ENCODE measurements around the gene SSTR5.

The SSTR5 gene

DNA sequence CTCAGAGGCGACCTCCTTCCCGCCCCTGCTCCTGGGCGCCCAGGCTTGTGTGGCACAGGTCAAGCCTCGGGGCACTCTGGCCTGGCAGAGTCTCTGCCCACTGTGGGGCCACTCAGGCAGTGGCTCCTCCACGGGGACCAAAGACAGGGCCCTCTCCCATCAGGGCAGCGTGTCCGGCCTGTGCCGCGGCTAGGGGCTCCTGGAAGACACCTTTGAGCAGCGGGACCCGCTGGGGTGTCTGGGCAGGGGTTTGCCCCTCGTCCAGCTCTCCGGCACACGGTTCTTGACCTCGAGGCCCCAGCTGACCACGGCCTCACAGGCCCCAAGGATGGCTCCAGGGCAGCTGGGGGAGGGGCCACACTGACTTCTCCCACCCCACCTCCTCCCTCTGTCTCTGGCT lies 24.7 kb upstream of the SSTR5 start:
- TF ChIP-seq, protein P1, sequence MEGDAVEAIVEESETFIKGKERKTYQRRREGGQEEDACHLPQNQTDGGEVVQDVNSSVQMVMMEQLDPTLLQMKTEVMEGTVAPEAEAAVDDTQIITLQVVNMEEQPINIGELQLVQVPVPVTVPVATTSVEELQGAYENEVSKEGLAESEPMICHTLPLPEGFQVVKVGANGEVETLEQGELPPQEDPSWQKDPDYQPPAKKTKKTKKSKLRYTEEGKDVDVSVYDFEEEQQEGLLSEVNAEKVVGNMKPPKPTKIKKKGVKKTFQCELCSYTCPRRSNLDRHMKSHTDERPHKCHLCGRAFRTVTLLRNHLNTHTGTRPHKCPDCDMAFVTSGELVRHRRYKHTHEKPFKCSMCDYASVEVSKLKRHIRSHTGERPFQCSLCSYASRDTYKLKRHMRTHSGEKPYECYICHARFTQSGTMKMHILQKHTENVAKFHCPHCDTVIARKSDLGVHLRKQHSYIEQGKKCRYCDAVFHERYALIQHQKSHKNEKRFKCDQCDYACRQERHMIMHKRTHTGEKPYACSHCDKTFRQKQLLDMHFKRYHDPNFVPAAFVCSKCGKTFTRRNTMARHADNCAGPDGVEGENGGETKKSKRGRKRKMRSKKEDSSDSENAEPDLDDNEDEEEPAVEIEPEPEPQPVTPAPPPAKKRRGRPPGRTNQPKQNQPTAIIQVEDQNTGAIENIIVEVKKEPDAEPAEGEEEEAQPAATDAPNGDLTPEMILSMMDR (IDR thresholded peaks at IDR 0.05; ENCODE audit: insufficient read depth, low read length, missing control alignments), result no peak
- CTCF ChIA-PET, result interaction anchor here (1.6 to 2.3 kb wide), 2 partner anchors 9 to 336 kb away, joined by 5 to 20 read pairs; no protein-coding TSS in a partner anchor
- no peak for DNase-seq (ENCODE audit: low read depth, low spot score)
- H3K4me3 ChIP-seq (ENCODE audit: low read depth, low read length), result no peak overlapping the region
- POLR2A ChIA-PET, result no interaction called here

DNA sequence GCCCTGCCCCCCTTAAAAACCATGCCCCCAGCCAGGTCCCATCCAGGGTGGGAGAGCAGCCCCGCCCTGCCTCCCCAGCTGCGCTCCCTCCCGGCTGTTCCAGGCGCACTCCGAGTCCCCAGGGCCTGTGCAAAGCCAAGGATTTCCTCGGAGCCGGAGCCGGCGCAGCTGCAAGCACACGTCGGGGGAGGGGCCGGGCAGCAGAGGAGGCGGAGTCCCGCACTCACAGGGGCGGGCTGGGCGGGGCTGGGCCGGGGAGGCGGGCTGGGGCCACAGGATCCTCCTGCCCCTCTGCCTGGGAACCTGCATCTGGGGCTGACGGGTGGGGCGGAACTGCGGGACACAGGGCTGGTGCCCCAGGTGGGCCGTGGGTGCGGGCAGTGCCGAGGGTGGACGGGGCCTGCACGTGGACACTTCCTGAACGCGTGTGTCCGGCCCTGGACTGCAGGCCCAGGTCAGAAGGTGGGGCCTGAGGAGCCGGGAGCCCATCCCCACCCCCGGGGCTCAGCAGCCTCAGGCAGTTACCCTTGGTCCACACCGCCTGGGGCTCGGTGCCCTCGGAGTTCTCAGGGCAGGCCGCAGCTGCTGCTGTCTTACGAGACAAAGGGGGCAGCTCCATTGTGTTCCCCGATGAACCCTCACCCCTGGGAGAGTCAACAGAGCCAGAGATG lies 24.0 kb upstream of the SSTR5 start:
- ChIA-PET POLR2A (no interaction called here), CTCF (interaction anchor here (1.6 to 2.3 kb wide), 2 partner anchors 8 to 336 kb away, joined by 5 to 20 read pairs; no protein-coding TSS in a partner anchor)
- no peak for DNase-seq (ENCODE audit: low read depth, low spot score)
- H3K4me3 ChIP-seq (ENCODE audit: low read depth, low read length), result no peak overlapping the region
- TF ChIP-seq, protein P1 (IDR thresholded peaks at IDR 0.05; ENCODE audit: insufficient read depth, low read length, missing control alignments), result no peak

DNA sequence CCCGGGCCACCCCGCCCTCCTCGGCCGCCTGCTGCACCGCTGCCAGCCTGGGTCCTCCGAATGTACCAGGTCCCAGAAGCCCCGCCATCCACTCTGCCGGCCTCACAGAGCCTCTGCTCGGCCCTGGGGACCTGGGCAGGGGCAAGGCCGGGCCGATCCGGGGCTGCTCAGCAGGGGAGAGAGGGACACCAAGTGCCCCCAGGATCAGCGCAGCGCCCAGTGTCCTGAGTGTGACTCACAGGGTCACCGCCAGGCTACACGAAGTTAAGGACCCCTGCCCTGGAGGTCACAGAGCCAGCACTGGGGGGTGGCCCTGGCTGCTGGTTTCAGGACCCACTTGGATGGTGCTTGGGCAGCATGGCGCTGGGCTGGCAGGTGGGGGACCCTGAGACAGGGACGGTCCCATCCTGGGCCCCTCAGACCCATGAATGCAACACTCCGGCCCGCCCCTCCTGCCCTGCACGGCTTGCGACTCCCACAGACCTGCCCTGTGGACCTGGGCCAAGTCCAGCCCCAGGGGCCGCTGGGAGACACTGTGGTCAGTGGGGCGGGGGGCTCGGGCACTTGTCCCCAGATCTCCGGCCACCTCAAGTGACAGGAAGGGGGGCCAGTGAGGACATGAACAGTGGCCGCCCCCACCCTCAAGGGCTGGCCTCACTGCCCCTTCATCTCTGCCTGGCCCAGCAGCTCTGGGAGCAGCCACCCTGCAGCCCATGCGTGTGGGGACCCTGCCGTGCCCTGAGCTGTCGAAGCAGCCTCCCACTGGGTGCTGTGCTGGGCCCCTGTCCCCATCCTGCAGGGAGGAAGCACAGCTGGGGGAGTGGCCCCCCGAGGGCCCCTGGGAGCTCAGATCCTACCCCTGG lies 23.2 kb upstream of the SSTR5 start:
- no peak for DNase-seq (ENCODE audit: low read depth, low spot score)
- TF ChIP-seq, protein P1 (IDR thresholded peaks at IDR 0.05; ENCODE audit: insufficient read depth, low read length, missing control alignments), result no peak
- H3K4me3 ChIP-seq (ENCODE audit: low read depth, low read length), result no peak overlapping the region
- CTCF ChIA-PET, result interaction anchor here (1.2 kb wide), 1 partner anchor 337 kb away, joined by 3 read pairs; no protein-coding TSS in a partner anchor
- POLR2A ChIA-PET, result no interaction called here

DNA sequence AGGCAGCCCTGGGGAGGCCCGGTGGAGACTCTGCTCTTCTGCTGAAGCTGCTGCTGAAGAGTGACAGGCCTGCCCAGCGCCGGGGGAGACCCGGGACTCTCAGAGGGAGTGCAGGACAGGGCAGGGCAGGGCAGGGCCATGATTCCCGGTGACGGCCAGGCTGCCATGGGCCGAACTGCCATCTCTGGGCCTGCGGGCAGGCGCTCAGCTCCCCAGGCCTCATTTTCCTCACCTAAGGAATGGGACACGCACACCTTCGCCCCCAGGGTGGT lies 22.6 kb upstream of the SSTR5 start:
- POLR2A ChIA-PET, result no interaction called here
- no peak overlapping the region for H3K4me3 ChIP-seq (ENCODE audit: low read depth, low read length)
- no peak for DNase-seq (ENCODE audit: low read depth, low spot score)
- CTCF ChIA-PET, result interaction anchor here (1.2 kb wide), 1 partner anchor 338 kb away, joined by 3 read pairs; no protein-coding TSS in a partner anchor
- TF ChIP-seq, protein P1 (IDR thresholded peaks at IDR 0.05; ENCODE audit: insufficient read depth, low read length, missing control alignments), result no peak

DNA sequence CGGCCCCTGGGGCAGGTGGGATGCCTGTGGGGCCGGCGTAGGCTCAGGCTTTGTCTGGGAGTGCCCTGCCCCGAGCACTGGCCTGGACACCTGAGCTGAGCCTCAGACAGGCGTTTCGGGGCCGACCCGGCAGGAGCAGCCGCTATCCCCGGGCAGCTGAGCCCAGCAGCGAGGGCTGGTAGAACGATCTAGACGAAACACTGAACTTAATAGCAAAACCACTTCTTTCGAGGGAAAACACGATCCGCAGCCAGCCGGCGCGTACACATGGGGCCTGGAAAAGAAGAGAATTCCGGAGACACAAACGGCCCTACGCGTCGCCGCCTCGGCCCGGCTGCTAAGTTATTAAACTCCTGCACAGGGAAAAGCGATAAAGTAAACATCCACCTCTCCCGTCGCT lies 22.0 kb upstream of the SSTR5 start:
- POLR2A ChIA-PET, result no interaction called here
- TF ChIP-seq, protein P1 (IDR thresholded peaks at IDR 0.05; ENCODE audit: insufficient read depth, low read length, missing control alignments), result no peak
- DNase-seq (ENCODE audit: low read depth, low spot score), result no peak
- no peak overlapping the region for H3K4me3 ChIP-seq (ENCODE audit: low read depth, low read length)
- CTCF ChIA-PET, result interaction anchor here (1.2 kb wide), 1 partner anchor 338 kb away, joined by 3 read pairs; no protein-coding TSS in a partner anchor

DNA sequence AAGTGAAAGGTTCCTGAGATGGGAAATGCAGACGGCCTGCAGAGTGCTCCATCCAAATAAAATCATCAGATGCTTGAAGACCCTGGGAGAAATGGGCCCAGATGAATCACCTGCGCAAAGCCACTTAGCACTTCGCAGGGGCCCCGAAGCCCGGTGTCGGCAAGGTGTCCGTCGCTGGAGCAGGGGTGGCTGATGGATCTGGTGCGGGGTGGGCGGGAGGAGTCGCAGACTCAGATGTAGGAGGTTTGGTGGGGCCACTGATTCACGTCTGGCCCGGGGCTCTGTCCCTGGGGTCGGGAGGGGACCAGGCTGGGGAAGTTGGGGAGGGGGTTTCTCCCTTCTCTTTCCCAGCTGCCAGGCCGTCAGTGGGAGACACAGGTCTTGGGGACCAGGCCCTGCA lies 21.6 kb upstream of the SSTR5 start:
- ChIA-PET POLR2A (no interaction called here), CTCF (interaction anchor here (1.2 kb wide), 1 partner anchor 339 kb away, joined by 3 read pairs; no protein-coding TSS in a partner anchor)
- TF ChIP-seq, protein P1 (IDR thresholded peaks at IDR 0.05; ENCODE audit: insufficient read depth, low read length, missing control alignments), result no peak
- no peak for DNase-seq (ENCODE audit: low read depth, low spot score)
- H3K4me3 ChIP-seq (ENCODE audit: low read depth, low read length), result no peak overlapping the region
